HG03135 (cell line): Measurements from ENCODE around the gene TAAR1.

Experiments
- ATAC-seq: cut with Tn5 transposase; IDR thresholded peaks from one replicate; pipeline ENCODE4 v1.9.1; 2021; ENCODE audit warnings: mild to moderate bottlenecking, moderate library complexity; ENCODE audit not compliant: unreplicated experiment

The TAAR1 gene

DNA sequence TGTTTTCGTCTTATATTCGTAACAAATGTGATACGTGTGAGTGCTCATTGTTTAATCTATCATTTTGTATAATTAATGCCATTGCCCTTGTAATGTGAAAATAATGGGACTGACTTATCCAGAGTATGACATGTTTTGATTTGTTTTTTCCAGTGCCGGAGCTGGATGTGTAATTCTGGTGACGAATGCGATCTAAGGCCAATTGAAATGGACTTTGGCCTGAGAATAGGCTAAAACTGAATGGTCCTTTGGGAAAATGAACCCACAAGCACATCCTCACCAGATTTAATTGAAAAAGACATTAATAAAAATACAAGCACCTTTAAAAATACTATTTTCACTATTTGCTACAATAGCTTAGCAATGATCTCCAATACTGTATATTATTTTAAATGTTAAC lies 62.8 kb downstream of the TAAR1 start:
- no peak for ATAC-seq
